ENCODE measurements around the gene TSHZ2.

GRCh38 chr20:53070224-53070623 is 98.1 kb downstream of the TSHZ2 start:
- no peak for TF ChIP-seq CTCF (IDR thresholded peaks at IDR 0.05)
- TF ChIP-seq POLR2A (IDR thresholded peaks at IDR 0.05): no peak
